ENCODE measurements around the gene PPIP5K1.

DNA sequence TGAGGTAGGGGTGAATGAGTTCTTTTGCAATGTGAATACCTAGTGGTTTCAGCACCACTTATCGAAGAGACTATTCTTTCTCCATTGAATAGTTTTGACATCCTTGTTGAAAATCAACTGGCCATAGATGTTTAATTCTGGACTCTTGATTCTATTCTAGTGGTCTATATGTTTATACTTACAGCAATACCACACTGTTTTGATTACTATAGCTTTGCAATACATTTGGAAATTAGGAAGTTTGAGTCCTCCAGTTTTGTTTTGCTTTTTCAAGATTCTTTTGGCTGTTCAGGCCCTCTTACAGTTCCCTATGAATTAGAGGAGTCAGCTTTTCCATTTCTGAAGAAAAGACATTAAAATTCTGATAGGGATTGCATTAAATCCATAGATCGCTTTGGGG is 42.5 kb downstream of the PPIP5K1 start:
- TF ChIP-seq, protein P1, sequence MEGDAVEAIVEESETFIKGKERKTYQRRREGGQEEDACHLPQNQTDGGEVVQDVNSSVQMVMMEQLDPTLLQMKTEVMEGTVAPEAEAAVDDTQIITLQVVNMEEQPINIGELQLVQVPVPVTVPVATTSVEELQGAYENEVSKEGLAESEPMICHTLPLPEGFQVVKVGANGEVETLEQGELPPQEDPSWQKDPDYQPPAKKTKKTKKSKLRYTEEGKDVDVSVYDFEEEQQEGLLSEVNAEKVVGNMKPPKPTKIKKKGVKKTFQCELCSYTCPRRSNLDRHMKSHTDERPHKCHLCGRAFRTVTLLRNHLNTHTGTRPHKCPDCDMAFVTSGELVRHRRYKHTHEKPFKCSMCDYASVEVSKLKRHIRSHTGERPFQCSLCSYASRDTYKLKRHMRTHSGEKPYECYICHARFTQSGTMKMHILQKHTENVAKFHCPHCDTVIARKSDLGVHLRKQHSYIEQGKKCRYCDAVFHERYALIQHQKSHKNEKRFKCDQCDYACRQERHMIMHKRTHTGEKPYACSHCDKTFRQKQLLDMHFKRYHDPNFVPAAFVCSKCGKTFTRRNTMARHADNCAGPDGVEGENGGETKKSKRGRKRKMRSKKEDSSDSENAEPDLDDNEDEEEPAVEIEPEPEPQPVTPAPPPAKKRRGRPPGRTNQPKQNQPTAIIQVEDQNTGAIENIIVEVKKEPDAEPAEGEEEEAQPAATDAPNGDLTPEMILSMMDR (conservative IDR thresholded peaks at IDR 0.05; ENCODE audit: low read length): no peak
- no peak for TF ChIP-seq EZH2phosphoT487 (IDR thresholded peaks at IDR 0.05; ENCODE audit: borderline replicate concordance, low read depth, low read length)
